ENCODE data around the gene GAGE12H. TPM values are rescaled to one million over a fixed set of nuclear protein-coding genes. Genes with fewer than 3 reads are reported as not detected.
"Not testable (repeated sequence)": the region's sequence is repeated elsewhere in the genome, so short reads cannot be mapped to it uniquely, and the experiment has no call there.

Gene GAGE12H
- total RNA-seq, 1 experiment from 2014 or later = not detected

DNA sequence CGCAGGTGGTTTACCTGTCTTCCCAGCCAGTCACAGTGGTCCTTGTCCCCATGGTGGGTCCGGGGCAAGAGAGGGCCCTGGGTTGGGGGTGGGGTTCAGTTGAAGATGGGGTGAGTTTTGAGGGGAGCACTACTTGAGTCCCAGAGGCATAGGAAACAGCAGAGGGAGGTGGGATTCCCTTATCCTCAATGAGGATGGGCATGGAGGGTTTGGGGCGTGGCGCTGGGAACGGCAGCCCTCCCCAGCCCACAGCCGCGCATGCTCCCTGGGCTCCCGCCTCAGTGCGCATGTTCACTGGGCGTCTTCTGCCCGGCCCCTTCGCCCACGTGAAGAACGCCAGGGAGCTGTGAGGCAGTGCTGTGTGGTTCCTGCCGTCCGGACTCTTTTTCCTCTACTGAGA is 9.4 kb downstream of the GAGE12H start, which contains the start of gene GAGE2A:
GAGE2A (plus strand) TSS at position 301 of the 400 bp plus-strand sequence. CDS start 1,155 bp downstream, outside the sequence.
- not testable (repeated sequence) for H3K27me3 Mint-ChIP-seq (ENCODE audit: low read depth); H3K9ac ChIP-seq (ENCODE audit: extremely low read depth, insufficient read length, low read length); H3K4me2 ChIP-seq (ENCODE audit: insufficient read depth, insufficient read length, low read length); H4K20me1 ChIP-seq (ENCODE audit: control insufficient read depth, insufficient read depth, insufficient read length); DNase-seq; H3K79me2 ChIP-seq (ENCODE audit: insufficient read depth, low read length); H3K27ac Mint-ChIP-seq; H3K4me3 Mint-ChIP-seq; H2BK12ac ChIP-seq (ENCODE audit: insufficient read length, low read depth, low read length); H2BK5ac ChIP-seq (ENCODE audit: insufficient read length, low read length); H2BK15ac ChIP-seq (ENCODE audit: low read depth, low read length); H3K9me3 ChIP-seq (ENCODE audit: control insufficient read depth, low read depth, low read length); H2BK120ac ChIP-seq (ENCODE audit: low read depth, low read length, poor library complexity, severe bottlenecking); H3K56ac ChIP-seq (ENCODE audit: insufficient read length, low read depth, low read length); H3K79me1 ChIP-seq (ENCODE audit: insufficient read depth, low read depth, low read length, poor library complexity, severe bottlenecking); H3K18ac ChIP-seq (ENCODE audit: insufficient read length, low read depth, low read length); H3K4me1 Mint-ChIP-seq; H4K5ac ChIP-seq (ENCODE audit: insufficient read length, low read depth, low read length); H3K9me3 Mint-ChIP-seq; H3K23ac ChIP-seq (ENCODE audit: insufficient read length, low read depth, low read length); H2AK5ac ChIP-seq (ENCODE audit: insufficient read length, low read length); H3K14ac ChIP-seq (ENCODE audit: insufficient read depth, low read length); H4K8ac ChIP-seq (replicated peaks; ENCODE audit: insufficient read length, low read depth, low read length); H2AFZ ChIP-seq (ENCODE audit: low read length); H3K23me2 ChIP-seq (ENCODE audit: insufficient read length, low read depth, low read length, poor library complexity, severe bottlenecking); H3K36me3 Mint-ChIP-seq (ENCODE audit: insufficient read depth in 1 of 3, low read depth in 3 of 3); H3K4me1 ChIP-seq (ENCODE audit: insufficient read depth, low read length); H2BK20ac ChIP-seq (ENCODE audit: low read depth, low read length, poor library complexity, severe bottlenecking); H3K27me3 ChIP-seq (ENCODE audit: insufficient read depth, low read length); H3T11ph ChIP-seq (ENCODE audit: low read length); H4K91ac ChIP-seq (ENCODE audit: insufficient read length, low read depth, low read length); H3K27ac ChIP-seq (ENCODE audit: insufficient read length, low read depth, low read length); H3K4ac ChIP-seq (ENCODE audit: low read depth, low read length)
- WGBS (ENCODE audit: extremely low coverage, insufficient read length, low lambda C conversion rate) = no CpG with 5 or more reads among the region's 16 CpGs

GRCh38 chrX:49589769-49590478 is 10.2 kb downstream of the GAGE12H start:
- H3K4me2 ChIP-seq (ENCODE audit: insufficient read depth, insufficient read length, low read length); H3K23ac ChIP-seq (ENCODE audit: insufficient read length, low read depth, low read length); H2BK12ac ChIP-seq (ENCODE audit: insufficient read length, low read depth, low read length); H3T11ph ChIP-seq (ENCODE audit: low read length); H2BK5ac ChIP-seq (ENCODE audit: insufficient read length, low read length); H2BK15ac ChIP-seq (ENCODE audit: low read depth, low read length); H2BK20ac ChIP-seq (ENCODE audit: low read depth, low read length, poor library complexity, severe bottlenecking); H3K4me1 ChIP-seq (ENCODE audit: insufficient read depth, low read length); DNase-seq; H3K9ac ChIP-seq (ENCODE audit: extremely low read depth, insufficient read length, low read length); H4K8ac ChIP-seq (replicated peaks; ENCODE audit: insufficient read length, low read depth, low read length); H3K36me3 Mint-ChIP-seq (ENCODE audit: insufficient read depth in 1 of 3, low read depth in 3 of 3); H3K79me2 ChIP-seq (ENCODE audit: insufficient read depth, low read length); H3K18ac ChIP-seq (ENCODE audit: insufficient read length, low read depth, low read length); H3K14ac ChIP-seq (ENCODE audit: insufficient read depth, low read length); H3K27ac Mint-ChIP-seq; H4K20me1 ChIP-seq (ENCODE audit: control insufficient read depth, insufficient read depth, insufficient read length); H3K9me3 Mint-ChIP-seq; H3K4me1 Mint-ChIP-seq; H3K4me3 Mint-ChIP-seq; H4K5ac ChIP-seq (ENCODE audit: insufficient read length, low read depth, low read length); H3K9me3 ChIP-seq (ENCODE audit: control insufficient read depth, low read depth, low read length); H3K79me1 ChIP-seq (ENCODE audit: insufficient read depth, low read depth, low read length, poor library complexity, severe bottlenecking); H2BK120ac ChIP-seq (ENCODE audit: low read depth, low read length, poor library complexity, severe bottlenecking); H4K91ac ChIP-seq (ENCODE audit: insufficient read length, low read depth, low read length); H3K27ac ChIP-seq (ENCODE audit: insufficient read length, low read depth, low read length); H3K27me3 Mint-ChIP-seq (ENCODE audit: low read depth); H2AFZ ChIP-seq (ENCODE audit: low read length); H2AK5ac ChIP-seq (ENCODE audit: insufficient read length, low read length); H3K27me3 ChIP-seq (ENCODE audit: insufficient read depth, low read length); H3K4ac ChIP-seq (ENCODE audit: low read depth, low read length); H3K23me2 ChIP-seq (ENCODE audit: insufficient read length, low read depth, low read length, poor library complexity, severe bottlenecking); H3K56ac ChIP-seq (ENCODE audit: insufficient read length, low read depth, low read length): not testable (repeated sequence)
- WGBS (ENCODE audit: extremely low coverage, insufficient read length, low lambda C conversion rate) = no CpG with 5 or more reads among the region's 37 CpGs
